IMR-90 (cell line): Measurements from ENCODE around the gene AKT3. TPM values are rescaled to one million over a fixed set of nuclear protein-coding genes. Genes with fewer than 3 reads are reported as not detected.

Source experiments
- ATAC-seq: fragments of 200-7000 bp; cut with Tn5 transposase; 2 replicates; pipeline ENCODE4 v1.9.1; 2020; ENCODE audit warnings: low read depth, mild to moderate bottlenecking, moderate library complexity
- BruUV-seq: library from RNA; stranded (reverse); fragments of 400-500 nt; replicated peaks from 2 replicates; lab custom pipeline; 2021; lab: Mats Ljungman, UMichigan
- CTCF ChIA-PET: fragments of 300-600 bp; formaldehyde crosslinking; extraction: SDS; loops from one replicate; lab custom pipeline; 2021; ENCODE audit warnings: antibody characterized with exemption; lab: Yijun Ruan, JAX
- POLR2A ChIA-PET: fragments of 300-600 bp; sonication (Branson Sonifier 250); formaldehyde crosslinking; loops from one replicate; lab custom pipeline; 2022; ENCODE audit warnings: antibody characterized with exemption; ENCODE audit not compliant: unreplicated experiment; lab: Charles Lee
- DNase-seq: peaks from one replicate; pipeline ENCODE4 v3.0.0; 2013
- H2AFZ ChIP-seq: replicated peaks from 2 replicates; pipeline ENCODE3; 2013; ENCODE audit warnings: low read length, mild to moderate bottlenecking; ENCODE audit not compliant: poor library complexity
- H2AK5ac ChIP-seq: 2 replicates; pipeline ENCODE4 v1.6.1; 2013; ENCODE audit warnings: low read depth, low read length, inconsistent platforms
- H2AK9ac ChIP-seq: replicated peaks from 2 replicates; pipeline ENCODE3; 2013; ENCODE audit warnings: mild to moderate bottlenecking, low read depth, low read length, moderate library complexity; ENCODE audit not compliant: poor library complexity
- H2BK120ac ChIP-seq: 2 replicates; pipeline ENCODE4 v1.6.1; 2013; ENCODE audit warnings: low read depth, low read length, inconsistent platforms
- H2BK15ac ChIP-seq: 3 replicates; pipeline ENCODE4 v1.6.1; 2013; ENCODE audit warnings: low read depth, low read length, inconsistent platforms
- H2BK20ac ChIP-seq: 2 replicates; pipeline ENCODE4 v1.6.1; 2013; ENCODE audit warnings: low read depth, mild to moderate bottlenecking, inconsistent platforms, low read length, moderate library complexity
- H2BK5ac ChIP-seq: 2 replicates; pipeline ENCODE4 v1.6.1; 2013; ENCODE audit warnings: mild to moderate bottlenecking, low read depth, low read length, inconsistent platforms; ENCODE audit not compliant: poor library complexity, severe bottlenecking
- H3K14ac ChIP-seq: replicated peaks from 2 replicates; pipeline ENCODE4 v1.6.1; 2013; ENCODE audit warnings: low read depth, low read length, inconsistent platforms
- H3K18ac ChIP-seq: 2 replicates; pipeline ENCODE4 v1.6.1; 2013; ENCODE audit warnings: low read depth, low read length, control low read depth
- H3K23ac ChIP-seq: 2 replicates; pipeline ENCODE4 v1.6.1; 2013; ENCODE audit warnings: low read depth, low read length, inconsistent platforms
- H3K27ac ChIP-seq: 2 replicates; pipeline ENCODE4 v1.5.1; 2013; ENCODE audit warnings: mild to moderate bottlenecking, control low read depth, low read length; ENCODE audit not compliant: insufficient read depth
- H3K27me3 ChIP-seq: 2 replicates; pipeline ENCODE4 v1.6.1; 2013; ENCODE audit warnings: low read length; ENCODE audit not compliant: control insufficient read depth, insufficient read depth
- H3K36me3 ChIP-seq: 2 replicates; pipeline ENCODE4 v1.6.1; 2013; ENCODE audit warnings: low read length, mixed read lengths; ENCODE audit not compliant: control insufficient read depth, insufficient read depth
- H3K4ac ChIP-seq: 2 replicates; pipeline ENCODE4 v1.6.1; 2013; ENCODE audit warnings: low read depth, low read length, inconsistent platforms
- H3K4me1 ChIP-seq: 2 replicates; pipeline ENCODE4 v1.6.1; 2013; ENCODE audit warnings: low read length, mixed read lengths; ENCODE audit not compliant: control insufficient read depth, insufficient read depth
- H3K4me2 ChIP-seq: 2 replicates; pipeline ENCODE4 v1.6.1; 2013; ENCODE audit warnings: low read depth, mild to moderate bottlenecking, control low read depth, low read length, moderate library complexity
- H3K4me3 ChIP-seq: 2 replicates; pipeline ENCODE4 v1.5.1; 2013; ENCODE audit warnings: low read depth, mild to moderate bottlenecking, control low read depth, low read length, moderate library complexity; ENCODE audit not compliant: insufficient read depth
- H3K56ac ChIP-seq: 2 replicates; pipeline ENCODE4 v1.6.1; 2013; ENCODE audit warnings: low read length, inconsistent platforms; ENCODE audit not compliant: insufficient read depth; ENCODE audit errors: extremely low read depth
- H3K79me1 ChIP-seq, 2 experiments: 2 replicates each; pipeline ENCODE4 v1.6.1; 2013; ENCODE audit warnings: low read length in 2 of 2, inconsistent platforms in 1 of 2, low read depth in 1 of 2
- H3K9ac ChIP-seq: 2 replicates; pipeline ENCODE4 v1.6.1; 2013; ENCODE audit warnings: low read depth, low read length, control low read depth
- H3K9me1 ChIP-seq: 2 replicates; pipeline ENCODE4 v1.6.1; 2013; ENCODE audit warnings: low read length, inconsistent platforms; ENCODE audit not compliant: insufficient read depth
- H3K9me3 ChIP-seq: 2 replicates; pipeline ENCODE4 v1.6.1; 2013; ENCODE audit warnings: low read length; ENCODE audit not compliant: control insufficient read depth, insufficient read depth
- H4K20me1 ChIP-seq: 2 replicates; pipeline ENCODE4 v1.6.1; 2013; ENCODE audit warnings: low read length, inconsistent platforms; ENCODE audit not compliant: insufficient read depth
- H4K5ac ChIP-seq: 2 replicates; pipeline ENCODE4 v1.6.1; 2013; ENCODE audit warnings: mild to moderate bottlenecking, low read depth, low read length, control low read depth
- H4K8ac ChIP-seq, 2 experiments: 2 replicates each; pipeline ENCODE4 v1.6.1; 2013; ENCODE audit warnings: low read depth in 2 of 2, low read length in 2 of 2, control low read depth in 1 of 2, inconsistent platforms in 1 of 2
- H4K91ac ChIP-seq: 2 replicates; pipeline ENCODE4 v1.6.1; 2013; ENCODE audit warnings: low read depth, low read length, inconsistent platforms; ENCODE audit not compliant: insufficient read depth
- CEBPB ChIP-seq: IDR thresholded peaks from 2 replicates; pipeline ENCODE4 v1.6.1; 2012; ENCODE audit warnings: low read depth, low read length, improper control_type of control experiment
- FOS ChIP-seq: fragments of 150-350 bp; IDR thresholded peaks from 2 replicates; pipeline ENCODE4 v1.6.1; 2016; ENCODE audit warnings: low read depth, low read length
- MAFK ChIP-seq: IDR thresholded peaks from 2 replicates; pipeline ENCODE4 v1.6.1; 2012; ENCODE audit warnings: low read depth, low read length, improper control_type of control experiment
- MXI1 ChIP-seq: IDR thresholded peaks from 2 replicates; pipeline ENCODE4 v1.6.1; 2012; ENCODE audit warnings: low read depth, mild to moderate bottlenecking, low read length, moderate library complexity, borderline replicate concordance
- NFE2L2 ChIP-seq: fragments of 150-350 bp; IDR thresholded peaks from 2 replicates; pipeline ENCODE4 v1.6.1; 2016; ENCODE audit warnings: low read depth, mild to moderate bottlenecking, low read length
- RCOR1 ChIP-seq: IDR thresholded peaks from 2 replicates; pipeline ENCODE4 v1.6.1; 2012; ENCODE audit warnings: mild to moderate bottlenecking, low read length, improper control_type of control experiment; ENCODE audit not compliant: insufficient replicate concordance
- WGBS, 2 experiments: methylation state at CpG; one replicate each; pipeline versions ENCODE4 v1.1.5 to v1.1.7; 2013; ENCODE audit warnings: missing lambda C conversion rate in 2 of 2; ENCODE audit not compliant: insufficient read length in 1 of 2; ENCODE audit errors: extremely low coverage in 2 of 2; 5-methylcytosine and 5-hydroxymethylcytosine counted together
- dilution Hi-C: fragments of 300-500 bp; cut with HindIII; formaldehyde crosslinking; loops from one replicate; pipeline ENCODE4 v1.14.3; 2018; ENCODE audit warnings: low sequenced_read_pairs; ENCODE audit not compliant: unreplicated experiment
- in situ Hi-C: fragments of 300-500 bp; cut with MboI; formaldehyde crosslinking; loops from 3 replicates; pipeline ENCODE4 v1.14.3; 2019; ENCODE audit warnings: low sequenced_read_pairs, inconsistent platforms, mixed read lengths
- intact Hi-C: fragments of 100-400 bp; cut with micrococcal nuclease; formaldehyde crosslinking; loops from 2 replicates; pipeline ENCODE4 v1.10.0; 2022
- polyA plus RNA-seq, 3 experiments: library from polyadenylated mRNA; depleted of rRNA; stranded (reverse); fragments of >200 nt; gene quantifications; 2 replicates each; pipeline ENCODE4 v1.2.3, GENCODE V29; 2012; ENCODE audit warnings: low replicate concordance in 1 of 3
- total RNA-seq: library from RNA; depleted of rRNA; stranded (reverse); fragments of >200 nt; gene quantifications from 2 replicates; pipeline ENCODE4 v1.2.3, GENCODE V29; 2012

The AKT3 gene
- total and polyA plus RNA-seq, 2 of the 4 experiments (the other 2 are of a cell fraction), result 15.2 to 19.4 TPM

GRCh38 chr1:243731301-243731891 lies 118.6 kb downstream of the AKT3 start:
- Histone ChIP-seq H3K23ac (no peak overlapping the region), H3K4me1 (no peaks in the 10 kb centered on the region; the same call in 1 of the 2 replicates), H3K79me1 (peaks cover 29 to 55% of the 10 kb centered on the region in 2 experiments), H4K20me1 (peaks cover 3% of the 10 kb centered on the region), H3K4ac (no peak overlapping the region), H2AK9ac (no peak overlapping the region), H3K56ac (no peak overlapping the region), H3K4me2 (no peak overlapping the region), H3K18ac (no peak overlapping the region), H3K9ac (no peak overlapping the region), H3K9me3 (no peaks in the 10 kb centered on the region), H2BK5ac (no peak overlapping the region), H2BK20ac (no peak overlapping the region), H3K36me3 (peaks cover 10% of the 10 kb centered on the region), H2AK5ac (no peak overlapping the region), H4K91ac (no peak overlapping the region), H3K27ac (no peak overlapping the region), H3K14ac (no peak overlapping the region), H4K8ac (no peak overlapping the region), H3K27me3 (no peaks in the 10 kb centered on the region), H3K9me1 (0 out of 2 replicates have a peak, but pooled peaks cover 3% of the 10 kb centered on the region), H3K4me3 (no peak overlapping the region), H2BK15ac (no peak overlapping the region), H2AFZ (no peak overlapping the region), H2BK120ac (no peak overlapping the region), H4K5ac (no peak overlapping the region)
- dilution Hi-C loops (no loop called here), in situ Hi-C loops (loop anchor here (25.0 kb wide), 1 partner anchor 531 kb away; no protein-coding TSS in a partner anchor), intact Hi-C loops (no loop called here)
- POLR2A ChIA-PET, result no interaction called here
- CTCF ChIA-PET, result interaction anchor here (0.6 kb wide), 1 partner anchor 398 kb away, joined by 4 read pairs; no protein-coding TSS in a partner anchor
- ATAC-seq (no peak), DNase-seq (peak; percentile 64)
- TF ChIP-seq MXI1, result no peak
- no peak for TF ChIP-seq CEBPB
- TF ChIP-seq NFE2L2, result no peak
- TF ChIP-seq MAFK, result no peak
- no peak for TF ChIP-seq FOS
- no peak for TF ChIP-seq RCOR1
- no CpG with 5 or more reads among the region's 3 CpGs for WGBS, 2 experiments
- BruUV-seq, result no TSS peak
